Brain microvascular endothelial cell (primary cell): Measurements from ENCODE around the gene DOCK1.
"Not testable (repeated sequence)": the region's sequence is repeated elsewhere in the genome, so short reads cannot be mapped to it uniquely, and the experiment has no call there.

Experiments
- DNase-seq: peaks from one replicate; pipeline ENCODE4 v3.0.0-alpha.2; 2020
- H3K27ac ChIP-seq: fragments of 250-450 bp; sonication (Bioruptor Pico); 2 replicates; pipeline ENCODE4 v1.5.1; 2020; ENCODE audit warnings: mild to moderate bottlenecking, moderate library complexity
- H3K27me3 ChIP-seq: fragments of 250-450 bp; sonication (Bioruptor Pico); replicated peaks from 2 replicates; pipeline ENCODE4 v1.5.1; 2020; ENCODE audit warnings: mild to moderate bottlenecking
- H3K36me3 ChIP-seq: fragments of 250-450 bp; sonication (Bioruptor Pico); replicated peaks from 2 replicates; pipeline ENCODE4 v1.5.1; 2020; ENCODE audit warnings: mild to moderate bottlenecking
- H3K4me3 ChIP-seq: 2 replicates; pipeline ENCODE4 v1.5.1; 2011; ENCODE audit warnings: low read depth, mild to moderate bottlenecking, control low read depth, low read length, moderate library complexity
- in situ Hi-C: cut with HindIII; loops from 2 replicates; pipeline ENCODE4 v1.10.0; 2017; ENCODE audit warnings: low sequenced_read_pairs, low pct_ligation_motif_present
- TF ChIP-seq, protein P1 (sequence below): IDR thresholded peaks from 2 replicates; pipeline ENCODE4 v1.5.1; 2011; ENCODE audit warnings: low read depth, mild to moderate bottlenecking, moderate library complexity, low read length, control low read depth, inconsistent platforms; ENCODE audit errors: missing control alignments

The DOCK1 gene

DNA sequence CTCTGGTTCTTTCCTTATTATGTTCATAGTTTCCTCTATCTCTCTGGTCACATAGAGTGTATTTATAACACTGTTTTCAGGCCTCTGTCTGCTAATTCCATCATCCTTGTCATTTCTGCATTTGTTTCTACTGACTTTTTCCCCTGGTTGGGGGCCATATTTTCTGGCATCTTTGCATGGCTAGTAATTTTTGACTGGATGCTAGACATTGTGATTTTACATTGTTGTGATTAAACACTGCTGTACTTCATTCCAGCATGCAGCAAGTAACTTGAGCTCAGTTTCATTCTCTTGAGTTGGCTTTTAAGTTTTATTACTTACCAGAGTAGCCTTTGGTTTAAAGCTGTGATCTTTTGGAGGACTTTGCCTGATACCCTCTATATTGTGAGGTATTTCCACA, 6.8 kb upstream of the DOCK1 start:
- no peak overlapping the region for H3K27ac ChIP-seq
- DNase-seq, result no peak
- in situ Hi-C loops, result no loop called here
- no peak overlapping the region for H3K4me3 ChIP-seq
- TF ChIP-seq, protein P1, sequence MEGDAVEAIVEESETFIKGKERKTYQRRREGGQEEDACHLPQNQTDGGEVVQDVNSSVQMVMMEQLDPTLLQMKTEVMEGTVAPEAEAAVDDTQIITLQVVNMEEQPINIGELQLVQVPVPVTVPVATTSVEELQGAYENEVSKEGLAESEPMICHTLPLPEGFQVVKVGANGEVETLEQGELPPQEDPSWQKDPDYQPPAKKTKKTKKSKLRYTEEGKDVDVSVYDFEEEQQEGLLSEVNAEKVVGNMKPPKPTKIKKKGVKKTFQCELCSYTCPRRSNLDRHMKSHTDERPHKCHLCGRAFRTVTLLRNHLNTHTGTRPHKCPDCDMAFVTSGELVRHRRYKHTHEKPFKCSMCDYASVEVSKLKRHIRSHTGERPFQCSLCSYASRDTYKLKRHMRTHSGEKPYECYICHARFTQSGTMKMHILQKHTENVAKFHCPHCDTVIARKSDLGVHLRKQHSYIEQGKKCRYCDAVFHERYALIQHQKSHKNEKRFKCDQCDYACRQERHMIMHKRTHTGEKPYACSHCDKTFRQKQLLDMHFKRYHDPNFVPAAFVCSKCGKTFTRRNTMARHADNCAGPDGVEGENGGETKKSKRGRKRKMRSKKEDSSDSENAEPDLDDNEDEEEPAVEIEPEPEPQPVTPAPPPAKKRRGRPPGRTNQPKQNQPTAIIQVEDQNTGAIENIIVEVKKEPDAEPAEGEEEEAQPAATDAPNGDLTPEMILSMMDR, result no peak
- H3K36me3 ChIP-seq, result no peaks in the 10 kb centered on the region
- no peaks in the 10 kb centered on the region for H3K27me3 ChIP-seq

DNA sequence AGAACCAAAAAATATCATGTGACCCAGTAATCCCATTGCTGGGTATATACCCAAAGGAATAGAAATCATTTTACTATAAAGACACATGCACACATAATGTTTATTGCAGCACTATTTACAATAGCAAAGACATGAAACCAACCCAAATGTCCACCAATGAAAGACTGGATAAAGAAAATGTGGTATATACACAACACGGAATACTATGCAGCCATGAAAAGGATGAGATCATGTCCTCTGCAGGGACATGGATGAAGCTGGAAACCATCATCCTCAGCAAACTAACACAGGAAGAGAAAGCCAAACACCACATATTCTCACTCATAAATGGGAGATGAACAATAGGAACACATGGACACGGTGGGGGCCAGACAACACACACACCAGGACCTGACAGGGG, 5.7 kb upstream of the DOCK1 start:
- H3K27ac ChIP-seq, H3K36me3 ChIP-seq, DNase-seq, in situ Hi-C loops, H3K4me3 ChIP-seq, H3K27me3 ChIP-seq: not testable (repeated sequence)

DNA sequence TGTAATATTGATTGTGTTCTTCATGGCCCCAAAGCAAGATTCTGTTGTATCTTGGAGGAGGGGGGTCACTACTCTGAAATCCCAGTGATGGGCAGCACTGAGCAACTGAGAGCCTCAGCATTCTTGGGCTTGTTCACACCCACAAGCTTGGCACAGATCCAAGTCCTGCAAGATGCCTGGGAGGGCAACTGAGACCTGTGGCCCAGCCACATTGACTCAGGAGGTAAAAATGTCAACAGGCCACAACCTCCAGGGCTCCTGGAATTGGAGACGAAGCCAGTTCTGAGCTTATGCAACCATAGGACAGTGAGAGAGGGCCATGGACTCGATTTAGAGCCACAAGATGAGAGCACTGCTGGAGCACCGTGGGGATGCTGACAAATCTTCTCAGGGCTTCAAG, 3.1 kb upstream of the DOCK1 start:
- Histone ChIP-seq H3K36me3 (no peaks in the 10 kb centered on the region), H3K27ac (no peak overlapping the region), H3K27me3 (no peaks in the 10 kb centered on the region), H3K4me3 (no peak overlapping the region)
- in situ Hi-C loops, result no loop called here
- DNase-seq, result peak; percentile 62
- TF ChIP-seq, protein P1, result peak; percentile 55

DNA sequence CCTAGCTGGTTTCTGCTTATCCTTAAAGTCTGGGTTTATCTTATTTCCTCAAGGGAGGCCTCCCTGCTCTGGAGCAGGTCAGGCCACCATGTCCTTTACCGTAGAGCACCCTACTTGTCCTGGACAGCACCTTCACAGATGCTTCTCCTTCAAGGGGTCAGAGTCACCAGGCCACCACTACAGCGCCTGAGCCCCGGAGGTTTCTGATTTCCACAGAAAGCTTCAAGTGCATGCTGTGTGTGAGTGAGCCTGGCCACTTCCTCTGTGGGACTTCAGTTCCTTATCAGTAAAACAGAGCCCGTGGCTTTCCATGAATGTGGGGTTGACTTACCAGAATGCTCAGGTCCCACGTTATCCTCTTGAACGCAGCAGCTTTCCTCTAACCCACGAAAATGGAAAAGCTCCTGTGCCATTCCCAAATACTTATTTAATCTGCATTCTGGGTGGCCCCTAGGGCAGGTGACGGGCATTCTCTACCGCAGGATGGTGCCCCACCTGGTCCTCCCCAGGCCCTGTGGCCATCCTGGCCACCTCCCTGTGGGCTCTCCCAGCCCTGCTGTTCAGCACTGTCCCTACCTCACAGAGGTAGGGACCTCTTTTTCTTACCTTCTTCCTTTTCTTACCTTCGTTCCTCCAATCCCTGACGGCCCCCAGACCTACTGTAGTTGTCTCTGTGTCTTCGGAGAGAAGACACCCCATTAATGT, 1.4 kb upstream of the DOCK1 start:
- Histone ChIP-seq H3K27me3 (no peaks in the 10 kb centered on the region), H3K4me3 (no peak overlapping the region), H3K27ac (no peak overlapping the region), H3K36me3 (no peaks in the 10 kb centered on the region)
- DNase-seq, result no peak
- in situ Hi-C loops, result no loop called here
- TF ChIP-seq, protein P1, result no peak

DNA sequence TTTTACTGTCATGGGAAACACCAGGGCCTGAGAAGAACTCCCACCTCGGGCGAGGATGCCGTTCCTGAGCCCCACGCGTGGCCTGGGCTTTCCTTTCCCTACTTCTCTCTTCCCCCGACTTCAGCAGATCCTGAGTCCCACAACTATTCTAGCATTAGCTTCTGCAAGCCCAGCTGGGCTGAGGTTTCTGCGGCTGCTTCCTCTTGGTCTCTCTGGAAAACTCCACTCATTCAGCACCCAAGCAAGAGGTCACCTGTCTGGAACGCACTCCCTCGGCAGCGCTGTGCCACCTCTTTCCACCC, 761 bp upstream of the DOCK1 start:
- Histone ChIP-seq H3K27ac (no peak overlapping the region), H3K36me3 (no peaks in the 10 kb centered on the region), H3K4me3 (peak overlapping the region; percentile 74), H3K27me3 (no peaks in the 10 kb centered on the region)
- TF ChIP-seq, protein P1, result no peak
- in situ Hi-C loops, result no loop called here
- no peak for DNase-seq

DNA sequence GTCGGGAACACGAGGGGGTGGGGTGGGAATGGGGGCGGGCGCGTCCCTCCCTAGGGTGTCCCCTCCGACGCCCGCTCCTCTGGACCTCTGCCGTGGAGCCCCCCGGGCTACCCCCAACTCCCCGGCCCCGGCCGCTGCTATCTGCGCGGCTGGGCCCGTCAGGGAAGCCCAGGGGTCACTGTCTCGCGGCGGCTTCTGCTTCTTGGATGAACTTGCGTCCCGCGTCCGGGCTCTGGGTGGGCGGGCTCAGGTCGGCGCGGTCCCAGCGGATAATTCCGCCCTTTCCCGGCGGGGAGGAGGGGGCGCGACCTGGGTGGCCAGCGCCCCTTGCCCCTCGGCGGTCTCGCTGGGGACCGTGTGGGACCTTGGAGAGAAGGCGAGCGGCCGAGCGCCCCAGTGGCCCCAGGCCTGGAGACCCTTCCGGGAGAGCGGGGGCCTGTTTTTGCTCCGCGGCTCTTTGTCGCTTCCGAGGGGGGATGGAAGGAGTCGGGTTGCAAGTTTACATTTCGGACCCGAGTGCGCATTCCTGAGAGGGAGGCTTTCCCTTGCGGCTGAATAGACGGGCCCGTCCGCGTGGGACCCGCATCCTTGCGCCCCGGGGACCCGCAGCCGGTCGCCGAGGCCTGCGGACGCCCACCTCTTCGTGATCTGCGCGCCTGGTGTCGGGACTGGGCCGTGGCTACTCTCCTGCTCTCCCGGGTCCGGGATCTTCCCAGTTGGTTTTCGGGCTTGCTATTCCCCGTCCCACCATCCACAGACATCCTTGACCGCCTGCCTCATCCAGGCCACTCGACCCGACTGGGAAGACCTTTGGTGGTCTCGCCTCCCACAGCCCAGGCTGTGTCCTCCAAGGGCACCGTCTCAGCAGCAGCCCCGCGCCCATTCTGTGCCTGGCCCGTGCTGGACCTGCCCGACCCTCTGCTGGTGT, 812 bp downstream of the DOCK1 start:
- in situ Hi-C loops, result no loop called here
- no peak for DNase-seq
- TF ChIP-seq, protein P1, result no peak
- H3K4me3 ChIP-seq, result peak overlapping the region; percentile 74
- H3K36me3 ChIP-seq, result no peaks in the 10 kb centered on the region
- no peaks in the 10 kb centered on the region for H3K27me3 ChIP-seq
- H3K27ac ChIP-seq, result peak overlapping the region; percentile 68
